Mesendoderm (in vitro differentiated cells): ENCODE data around the gene GNAL.

ENCODE experiments used
- DNase-seq: peaks from one replicate; pipeline ENCODE4 v3.0.0; 2013
- H2AK5ac ChIP-seq: 2 replicates; pipeline ENCODE4 v1.6.1; 2013; ENCODE audit warnings: low read length, inconsistent platforms
- H2BK120ac ChIP-seq: 2 replicates; pipeline ENCODE4 v1.6.1; 2013; ENCODE audit warnings: low read depth, mild to moderate bottlenecking, low read length, moderate library complexity, mixed read lengths
- H2BK15ac ChIP-seq: replicated peaks from 2 replicates; pipeline ENCODE4 v1.6.1; 2013; ENCODE audit warnings: low read depth, mild to moderate bottlenecking, moderate library complexity
- H2BK5ac ChIP-seq: 2 replicates; pipeline ENCODE4 v1.6.1; 2013; ENCODE audit warnings: low read length, inconsistent platforms
- H3K18ac ChIP-seq: 2 replicates; pipeline ENCODE4 v1.6.1; 2013; ENCODE audit warnings: mild to moderate bottlenecking, low read length, mixed read lengths
- H3K23ac ChIP-seq: one replicate; pipeline ENCODE4 v1.6.1; 2013; ENCODE audit warnings: low read length
- H3K27ac ChIP-seq: 2 replicates; pipeline ENCODE4 v1.5.1; 2013; ENCODE audit warnings: low read depth, mild to moderate bottlenecking, inconsistent platforms, low read length, moderate library complexity
- H3K27me3 ChIP-seq: 2 replicates; pipeline ENCODE4 v1.6.1; 2013; ENCODE audit warnings: low read length, control low read depth, mild to moderate bottlenecking, inconsistent platforms; ENCODE audit not compliant: insufficient read depth, poor library complexity
- H3K36me3 ChIP-seq: 2 replicates; pipeline ENCODE4 v1.6.1; 2013; ENCODE audit warnings: low read length, inconsistent platforms; ENCODE audit not compliant: control insufficient read depth, insufficient read depth
- H3K4ac ChIP-seq: one replicate; pipeline ENCODE4 v1.6.1; 2013; ENCODE audit warnings: low read depth, mild to moderate bottlenecking, low read length, moderate library complexity
- H3K4me1 ChIP-seq: 2 replicates; pipeline ENCODE4 v1.6.1; 2013; ENCODE audit warnings: low read depth, low read length, inconsistent platforms; ENCODE audit not compliant: control insufficient read depth
- H3K4me2 ChIP-seq: 2 replicates; pipeline ENCODE4 v1.6.1; 2013; ENCODE audit warnings: low read length
- H3K4me3 ChIP-seq: 2 replicates; pipeline ENCODE4 v1.5.1; 2013; ENCODE audit warnings: mild to moderate bottlenecking, low read length
- H3K56ac ChIP-seq: one replicate; pipeline ENCODE4 v1.6.1; 2013; ENCODE audit warnings: low read length
- H3K79me1 ChIP-seq: 2 replicates; pipeline ENCODE4 v1.6.1; 2013; ENCODE audit warnings: low read length, inconsistent platforms
- H3K79me2 ChIP-seq: 2 replicates; pipeline ENCODE4 v1.6.1; 2013; ENCODE audit warnings: mild to moderate bottlenecking, low read length; ENCODE audit not compliant: control insufficient read depth, insufficient read depth
- H3K9ac ChIP-seq: 2 replicates; pipeline ENCODE4 v1.6.1; 2013; ENCODE audit warnings: low read length, inconsistent platforms
- H4K5ac ChIP-seq: one replicate; pipeline ENCODE4 v1.6.1; 2013; ENCODE audit warnings: low read length
- H4K8ac ChIP-seq: one replicate; pipeline ENCODE4 v1.6.1; 2013; ENCODE audit warnings: low read depth, mild to moderate bottlenecking, control low read depth, low read length, moderate library complexity
- WGBS: extraction: QIAGEN DNeasy Blood & Tissue Kit; methylation state at CpG from one replicate; pipeline ENCODE4 v1.1.7; 2013; ENCODE audit warnings: low lambda C conversion rate, missing lambda C conversion rate; ENCODE audit not compliant: insufficient coverage; ENCODE audit errors: extremely low coverage; 5-methylcytosine and 5-hydroxymethylcytosine counted together

Gene GNAL

DNA sequence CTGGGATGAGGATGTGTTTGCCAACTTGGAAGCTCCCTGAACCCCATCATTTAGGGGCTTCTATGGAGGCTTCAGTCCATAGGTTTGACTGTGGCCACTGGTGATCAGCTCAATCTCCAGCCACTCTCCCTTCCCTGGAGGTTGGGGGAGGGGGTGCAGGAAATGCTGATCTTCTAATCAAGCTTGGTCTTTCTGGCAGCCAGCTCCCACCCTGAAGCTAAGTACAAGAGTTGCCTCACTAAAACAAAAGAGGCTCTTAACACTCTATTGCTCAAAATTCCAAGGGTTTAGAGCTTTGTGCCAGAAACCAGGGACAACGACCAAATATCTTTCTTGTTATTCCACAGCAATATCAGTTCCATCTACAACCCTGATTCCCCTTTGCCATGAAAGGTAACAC lies 238.4 kb downstream of the GNAL start:
- no peak overlapping the region for H2BK120ac ChIP-seq
- H3K4me3 ChIP-seq: no peak overlapping the region
- no peak overlapping the region for H2BK15ac ChIP-seq
- no peaks in the 10 kb centered on the region for H3K79me2 ChIP-seq
- H3K56ac ChIP-seq: no peak overlapping the region
- H3K36me3 ChIP-seq: no peaks in the 10 kb centered on the region
- no peak overlapping the region for H3K9ac ChIP-seq
- no peak overlapping the region for H2AK5ac ChIP-seq
- H2BK5ac ChIP-seq: no peak overlapping the region
- DNase-seq: peak; percentile 77
- H3K23ac ChIP-seq: no peak overlapping the region
- no peaks in the 10 kb centered on the region for H3K27me3 ChIP-seq
- no peak overlapping the region for H3K18ac ChIP-seq
- H3K4me2 ChIP-seq: no peak overlapping the region
- no peak overlapping the region for H4K5ac ChIP-seq
- no peak overlapping the region for H3K27ac ChIP-seq
- no CpG with 5 or more reads among the region's 1 CpG for WGBS
- no peak overlapping the region for H3K4ac ChIP-seq
- H3K79me1 ChIP-seq: no peaks in the 10 kb centered on the region
- peaks cover 2% of the 10 kb centered on the region for H3K4me1 ChIP-seq
- no peak overlapping the region for H4K8ac ChIP-seq

- Histone ChIP-seq H3K36me3 (no peaks in the 10 kb centered on the region), H3K79me1 (no peaks in the 10 kb centered on the region), H3K4me3 (no peak overlapping the region), H3K27ac (no peak overlapping the region), H3K56ac (no peak overlapping the region), H3K23ac (no peak overlapping the region), H3K4me2 (no peak overlapping the region), H3K27me3 (no peaks in the 10 kb centered on the region), H2AK5ac (no peak overlapping the region), H3K4ac (no peak overlapping the region), H2BK120ac (no peak overlapping the region), H3K18ac (no peak overlapping the region), H3K4me1 (peaks cover under 1% of the 10 kb centered on the region), H4K8ac (no peak overlapping the region), H3K9ac (no peak overlapping the region), H3K79me2 (no peaks in the 10 kb centered on the region), H2BK15ac (no peak overlapping the region), H2BK5ac (no peak overlapping the region), H4K5ac (no peak overlapping the region)
- no CpG with 5 or more reads among the region's 14 CpGs for WGBS
- DNase-seq: no peak
Measured at GRCh38 chr18:11932393-11932792, 243.3 kb downstream of the GNAL start.
